Fibroblast of villous mesenchyme (primary cell): ENCODE data around the gene DSTYK. TPM values are rescaled to one million over a fixed set of nuclear protein-coding genes. Genes with fewer than 3 reads are reported as not detected.
"Not testable (repeated sequence)": the region's sequence is repeated elsewhere in the genome, so short reads cannot be mapped to it uniquely, and the experiment has no call there.

Experiments used
- DNase-seq: peaks from one replicate; pipeline ENCODE4 v3.0.0-alpha.2; 2010; ENCODE audit warnings: low read depth
- H3K4me3 ChIP-seq: 2 replicates; pipeline ENCODE4 v1.5.1; 2011; ENCODE audit warnings: low read depth, mild to moderate bottlenecking, low read length
- CTCF ChIP-seq: IDR thresholded peaks from 2 replicates; pipeline ENCODE4 v1.5.1; 2012; ENCODE audit warnings: low read depth, mild to moderate bottlenecking, low read length; ENCODE audit not compliant: insufficient read depth
- total RNA-seq: library from RNA; depleted of rRNA; stranded (reverse); fragments of >200 nt; gene quantifications from 2 replicates; pipeline ENCODE4 v1.2.3, GENCODE V29; 2012

Gene DSTYK
- total RNA-seq, 1 donor, result 22.0 TPM

GRCh38 chr1:205189131-205189530 lies 22.4 kb downstream of the DSTYK start:
- no peak for TF ChIP-seq CTCF
- DNase-seq, result no peak
- no peak overlapping the region for H3K4me3 ChIP-seq

- TF ChIP-seq CTCF, result no peak
- no peak for DNase-seq
Observed at GRCh38 chr1:205188596-205188995, 22.9 kb downstream of the DSTYK start.

GRCh38 chr1:205188098-205188497 lies 23.4 kb downstream of the DSTYK start:
- no peak overlapping the region for H3K4me3 ChIP-seq
- DNase-seq, result peak; percentile 38
- TF ChIP-seq CTCF, result no peak

More at GRCh38 chr1:205188596-205188995, 22.9 kb downstream of the DSTYK start:
- H3K4me3 ChIP-seq, result no peak overlapping the region

- no peak for TF ChIP-seq CTCF
- DNase-seq, result no peak
- no peak overlapping the region for H3K4me3 ChIP-seq
Observed at GRCh38 chr1:205187420-205187819, 24.1 kb downstream of the DSTYK start.

GRCh38 chr1:205186191-205186590 lies 25.3 kb downstream of the DSTYK start:
- TF ChIP-seq CTCF, result no peak
- DNase-seq, result no peak
- no peak overlapping the region for H3K4me3 ChIP-seq

GRCh38 chr1:205183676-205184335 lies 27.7 kb downstream of the DSTYK start:
- peak; percentile 30 for DNase-seq
- no peak overlapping the region for H3K4me3 ChIP-seq
- no peak for TF ChIP-seq CTCF

- TF ChIP-seq CTCF, result no peak
- no peak overlapping the region for H3K4me3 ChIP-seq
- DNase-seq, result no peak
Observed at GRCh38 chr1:205182930-205183329, 28.6 kb downstream of the DSTYK start.

- DNase-seq, result peak; percentile 66
- H3K4me3 ChIP-seq, result not testable (repeated sequence)
Observed at GRCh38 chr1:205180331-205180730, 31.2 kb downstream of the DSTYK start.
